Left ventricle myocardium inferior (tissue), 1 donor: ENCODE results near the gene SON. TPM values are rescaled to one million over a fixed set of nuclear protein-coding genes. Genes with fewer than 3 reads are reported as not detected.
"Not testable (repeated sequence)": the region's sequence is repeated elsewhere in the genome, so short reads cannot be mapped to it uniquely, and the experiment has no call there.

ENCODE experiments used
- DNase-seq: peaks from one replicate; pipeline ENCODE4 v3.0.0-alpha.2; 2020
- H3K27ac ChIP-seq: fragments of 200-600 bp; replicated peaks from 2 replicates; pipeline ENCODE4 v1.8.0; 2021
- H3K27me3 ChIP-seq: fragments of 200-600 bp; 2 replicates; pipeline ENCODE4 v1.8.0; 2021; ENCODE audit warnings: low read depth
- H3K36me3 ChIP-seq: fragments of 200-600 bp; 2 replicates; pipeline ENCODE4 v1.8.0; 2021
- H3K4me1 ChIP-seq: fragments of 200-600 bp; 2 replicates; pipeline ENCODE4 v1.8.0; 2021
- H3K4me3 ChIP-seq: fragments of 200-600 bp; 2 replicates; pipeline ENCODE4 v1.8.0; 2021; ENCODE audit warnings: mild to moderate bottlenecking, moderate library complexity
- H3K9me3 ChIP-seq: fragments of 200-600 bp; replicated peaks from 2 replicates; pipeline ENCODE4 v1.8.0; 2021
- intact Hi-C: fragments of 100-400 bp; cut with micrococcal nuclease; formaldehyde crosslinking; loops from one replicate; pipeline ENCODE4 v1.11.0; 2022
- total RNA-seq: library from RNA; stranded (reverse); fragmentation: NEBNext Ultra II Directional; extraction: Animal tissue kit (Norgen Biotek cat#: 25700); gene quantifications from one replicate; pipeline ENCODE4 v1.2.1, GENCODE V29; 2021
- TF ChIP-seq, protein P1 (sequence below): fragments of 200-600 bp; IDR thresholded peaks from 2 replicates; pipeline ENCODE4 v1.8.0; 2021; ENCODE audit warnings: antibody characterized with exemption, mild to moderate bottlenecking, borderline replicate concordance
- donor health status: DM: no; HTN: yes; CAD: no; lungs with severe emphysema.

Gene SON
- total RNA-seq, 1 donor from 2014 or later = 148 TPM

GRCh38 chr21:33562389-33562788 lies 19.6 kb downstream of the SON start:
- TF ChIP-seq, protein P1, sequence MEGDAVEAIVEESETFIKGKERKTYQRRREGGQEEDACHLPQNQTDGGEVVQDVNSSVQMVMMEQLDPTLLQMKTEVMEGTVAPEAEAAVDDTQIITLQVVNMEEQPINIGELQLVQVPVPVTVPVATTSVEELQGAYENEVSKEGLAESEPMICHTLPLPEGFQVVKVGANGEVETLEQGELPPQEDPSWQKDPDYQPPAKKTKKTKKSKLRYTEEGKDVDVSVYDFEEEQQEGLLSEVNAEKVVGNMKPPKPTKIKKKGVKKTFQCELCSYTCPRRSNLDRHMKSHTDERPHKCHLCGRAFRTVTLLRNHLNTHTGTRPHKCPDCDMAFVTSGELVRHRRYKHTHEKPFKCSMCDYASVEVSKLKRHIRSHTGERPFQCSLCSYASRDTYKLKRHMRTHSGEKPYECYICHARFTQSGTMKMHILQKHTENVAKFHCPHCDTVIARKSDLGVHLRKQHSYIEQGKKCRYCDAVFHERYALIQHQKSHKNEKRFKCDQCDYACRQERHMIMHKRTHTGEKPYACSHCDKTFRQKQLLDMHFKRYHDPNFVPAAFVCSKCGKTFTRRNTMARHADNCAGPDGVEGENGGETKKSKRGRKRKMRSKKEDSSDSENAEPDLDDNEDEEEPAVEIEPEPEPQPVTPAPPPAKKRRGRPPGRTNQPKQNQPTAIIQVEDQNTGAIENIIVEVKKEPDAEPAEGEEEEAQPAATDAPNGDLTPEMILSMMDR = no peak
- H3K4me3 ChIP-seq = no peak overlapping the region
- H3K27me3 ChIP-seq = no peaks in the 10 kb centered on the region
- H3K36me3 ChIP-seq = peaks cover 81% of the 10 kb centered on the region
- H3K4me1 ChIP-seq = peaks cover 53% of the 10 kb centered on the region
- DNase-seq = no peak
- H3K9me3 ChIP-seq = no peaks in the 10 kb centered on the region
- no peak overlapping the region for H3K27ac ChIP-seq
- intact Hi-C loops = no loop called here

GRCh38 chr21:33566514-33566913 lies 23.7 kb downstream of the SON start:
- intact Hi-C loops = no loop called here
- no peak for DNase-seq
- H3K9me3 ChIP-seq = no peaks in the 10 kb centered on the region
- peaks cover 18% of the 10 kb centered on the region for H3K4me1 ChIP-seq
- H3K36me3 ChIP-seq = peaks cover 80% of the 10 kb centered on the region
- H3K4me3 ChIP-seq = no peak overlapping the region
- TF ChIP-seq, protein P1 = no peak
- no peak overlapping the region for H3K27ac ChIP-seq
- no peaks in the 10 kb centered on the region for H3K27me3 ChIP-seq

GRCh38 chr21:33567914-33568313 lies 25.1 kb downstream of the SON start:
- no peak for DNase-seq
- no peak overlapping the region for H3K4me3 ChIP-seq
- no peaks in the 10 kb centered on the region for H3K9me3 ChIP-seq
- H3K27me3 ChIP-seq = no peaks in the 10 kb centered on the region
- H3K27ac ChIP-seq = no peak overlapping the region
- peaks cover 78% of the 10 kb centered on the region for H3K36me3 ChIP-seq
- H3K4me1 ChIP-seq = peaks cover 28% of the 10 kb centered on the region
- TF ChIP-seq, protein P1 = no peak
- intact Hi-C loops = no loop called here

DNA sequence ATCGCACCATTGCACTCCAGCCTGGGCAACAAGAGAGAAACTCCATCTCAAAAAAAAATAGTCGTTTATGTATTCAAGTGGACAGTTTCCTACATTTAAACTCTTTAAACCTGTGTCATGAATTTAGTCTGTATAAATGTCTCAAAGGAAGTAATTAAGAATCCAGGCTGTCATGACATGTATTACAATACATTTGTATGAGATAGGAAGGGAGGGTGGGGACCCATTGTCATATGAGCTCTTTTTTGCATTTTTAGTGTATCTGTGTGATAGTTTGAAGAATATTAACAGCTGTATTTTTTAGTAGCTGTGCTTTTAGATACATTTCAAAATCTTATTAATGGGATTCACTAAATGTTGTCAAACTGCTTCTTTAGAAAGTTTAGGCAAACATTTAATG lies 25.6 kb downstream of the SON start:
- peaks cover 24% of the 10 kb centered on the region for H3K4me1 ChIP-seq

DNA sequence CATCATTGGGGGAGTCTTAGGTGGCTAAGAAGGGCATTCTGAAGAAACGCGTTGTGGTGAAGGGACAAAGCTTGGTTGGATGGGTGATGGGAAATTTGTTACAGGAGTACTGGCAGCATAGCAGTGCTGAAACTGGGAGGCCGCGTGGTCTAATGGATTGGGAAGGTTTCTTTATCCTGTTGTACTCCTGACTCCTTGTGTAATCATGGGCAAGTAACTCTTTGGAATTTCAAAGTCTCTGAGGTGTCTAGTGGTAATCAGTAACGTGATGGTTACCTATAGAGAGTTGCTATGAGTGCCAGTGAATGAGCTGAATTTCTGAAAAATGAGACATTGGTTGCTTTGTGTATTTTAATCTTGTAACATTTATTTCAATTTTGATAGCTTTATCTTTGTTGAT lies 27.2 kb downstream of the SON start:
- H3K27me3 ChIP-seq = no peaks in the 10 kb centered on the region
- H3K9me3 ChIP-seq = no peaks in the 10 kb centered on the region
- H3K27ac ChIP-seq = no peak overlapping the region
- no peak for DNase-seq
- TF ChIP-seq, protein P1 = no peak
- no peak overlapping the region for H3K4me3 ChIP-seq
- intact Hi-C loops = no loop called here
- peaks cover 83% of the 10 kb centered on the region for H3K36me3 ChIP-seq
- H3K4me1 ChIP-seq = peaks cover 19% of the 10 kb centered on the region

More for the DNA sequence above, 25.6 kb downstream of the SON start:
- no peak overlapping the region for H3K4me3 ChIP-seq
- no peak overlapping the region for H3K27ac ChIP-seq
- intact Hi-C loops = no loop called here
- no peaks in the 10 kb centered on the region for H3K27me3 ChIP-seq
- TF ChIP-seq, protein P1 = no peak
- no peaks in the 10 kb centered on the region for H3K9me3 ChIP-seq
- peaks cover 79% of the 10 kb centered on the region for H3K36me3 ChIP-seq
- no peak for DNase-seq

GRCh38 chr21:33572350-33572749 lies 29.5 kb downstream of the SON start:
- Histone ChIP-seq H3K4me1 (peaks cover 25% of the 10 kb centered on the region), H3K9me3 (no peaks in the 10 kb centered on the region), H3K36me3 (peaks cover 96% of the 10 kb centered on the region), H3K27ac (peak overlapping the region; percentile 3), H3K27me3 (no peaks in the 10 kb centered on the region), H3K4me3 (no peak overlapping the region)
- TF ChIP-seq, protein P1 = no peak
- DNase-seq = no peak
- intact Hi-C loops = no loop called here

- H3K9me3 ChIP-seq, H3K27me3 ChIP-seq, intact Hi-C loops, H3K27ac ChIP-seq, H3K4me3 ChIP-seq, DNase-seq: not testable (repeated sequence)
- H3K36me3 ChIP-seq = peaks cover 61% of the 10 kb centered on the region
- H3K4me1 ChIP-seq = peaks cover 24% of the 10 kb centered on the region
Measured at GRCh38 chr21:33576741-33577141, 33.9 kb downstream of the SON start.
